ENCODE data around the gene LBP.

LBP gene

GRCh38 chr20:38316341-38316740 is 29.9 kb upstream of the LBP start:
- H3K27me3 ChIP-seq (ENCODE audit: insufficient read depth, poor library complexity, severe bottlenecking): no peaks in the 10 kb centered on the region
- TF ChIP-seq REST (IDR thresholded peaks at IDR 0.05; ENCODE audit: insufficient replicate concordance, low read depth) (no peak), CTCF (IDR thresholded peaks at IDR 0.05; ENCODE audit: insufficient read depth, low read length) (no peak)
- no peak for DNase-seq (ENCODE audit: low read depth in 1 of 2, low spot score in 1 of 2)
- no peak overlapping the region for H3K27ac ChIP-seq (replicated peaks)
- no peak overlapping the region for H3K4me3 ChIP-seq (replicated peaks; ENCODE audit: insufficient read depth, low read length)

GRCh38 chr20:38317422-38317821 is 28.9 kb upstream of the LBP start:
- no peak for DNase-seq (ENCODE audit: low read depth in 1 of 2, low spot score in 1 of 2)
- H3K4me3 ChIP-seq (replicated peaks; ENCODE audit: insufficient read depth, low read length): no peak overlapping the region
- no peak overlapping the region for H3K27ac ChIP-seq (replicated peaks)
- no peaks in the 10 kb centered on the region for H3K27me3 ChIP-seq (ENCODE audit: insufficient read depth, poor library complexity, severe bottlenecking)
- TF ChIP-seq SPI1 (IDR thresholded peaks at IDR 0.05; ENCODE audit: borderline replicate concordance, low read depth) (no peak), CTCF (IDR thresholded peaks at IDR 0.05; ENCODE audit: insufficient read depth, low read length) (no peak), GABPA (IDR thresholded peaks at IDR 0.05; ENCODE audit: low read depth) (no peak), REST (IDR thresholded peaks at IDR 0.05; ENCODE audit: insufficient replicate concordance, low read depth) (no peak), POLR2AphosphoS5 (IDR thresholded peaks at IDR 0.05; ENCODE audit: low read depth) (no peak)

GRCh38 chr20:38320221-38320620 is 26.1 kb upstream of the LBP start:
- no peak overlapping the region for H3K27ac ChIP-seq (replicated peaks)
- H3K4me3 ChIP-seq (replicated peaks; ENCODE audit: insufficient read depth, low read length): no peak overlapping the region
- TF ChIP-seq POLR2AphosphoS5 (IDR thresholded peaks at IDR 0.05; ENCODE audit: low read depth) (no peak), CTCF (IDR thresholded peaks at IDR 0.05; ENCODE audit: insufficient read depth, low read length) (no peak), GABPA (IDR thresholded peaks at IDR 0.05; ENCODE audit: low read depth) (no peak), SPI1 (IDR thresholded peaks at IDR 0.05; ENCODE audit: borderline replicate concordance, low read depth) (no peak), REST (IDR thresholded peaks at IDR 0.05; ENCODE audit: insufficient replicate concordance, low read depth) (no peak)
- no peak for DNase-seq (ENCODE audit: low read depth in 1 of 2, low spot score in 1 of 2)
- no peaks in the 10 kb centered on the region for H3K27me3 ChIP-seq (ENCODE audit: insufficient read depth, poor library complexity, severe bottlenecking)

Data from HL-60 (cell line).